WTC11 (cell line): Measurements from ENCODE around the gene TMEM178A. TPM values are rescaled to one million over a fixed set of nuclear protein-coding genes. Genes with fewer than 3 reads are reported as not detected.

Experiments used
- ATAC-seq: fragments of 200-7000 bp; cut with Tn5 transposase; 2 replicates; pipeline ENCODE4 v1.10.0; 2021; ENCODE audit warnings: mild to moderate bottlenecking, moderate library complexity
- CTCF ChIA-PET: fragments of 300-600 bp; sonication (Branson Sonifier 250); formaldehyde crosslinking; loops from one replicate; lab custom pipeline; 2021; ENCODE audit warnings: antibody characterized with exemption; lab: Charles Lee
- POLR2A ChIA-PET: fragments of 350-600 bp; sonication (Branson Sonifier 250); formaldehyde crosslinking; loops from one replicate; lab custom pipeline; 2021; ENCODE audit warnings: antibody characterized with exemption; lab: Charles Lee
- DNase-seq: peaks from one replicate; pipeline ENCODE4 v3.0.0; 2021; ENCODE audit warnings: low spot score
- H3K27ac Mint-ChIP-seq: 2 replicates; pipeline ENCODE4 v1.8.0; 2021; ENCODE audit warnings: mixed read lengths
- H3K27me3 Mint-ChIP-seq: 2 replicates; pipeline ENCODE4 v1.8.0; 2021; ENCODE audit warnings: low read depth, mild to moderate bottlenecking, moderate library complexity, mixed read lengths
- H3K36me3 Mint-ChIP-seq: 2 replicates; pipeline ENCODE4 v1.8.0; 2021; ENCODE audit warnings: mixed read lengths
- H3K4me1 Mint-ChIP-seq: 2 replicates; pipeline ENCODE4 v1.8.0; 2022; ENCODE audit warnings: mixed read lengths
- H3K4me3 Mint-ChIP-seq: 2 replicates; pipeline ENCODE4 v1.8.0; 2021; ENCODE audit warnings: mild to moderate bottlenecking, moderate library complexity, mixed read lengths
- H3K9me3 Mint-ChIP-seq: 2 replicates; pipeline ENCODE4 v1.8.0; 2021; ENCODE audit warnings: mixed read lengths
- CBFB ChIP-seq: sonication (generic); formaldehyde crosslinking; IDR thresholded peaks from 2 replicates; pipeline ENCODE4 v1.8.1; 2022; ENCODE audit warnings: mild to moderate bottlenecking, low read depth, missing genetic modification reagents
- CREM ChIP-seq: sonication (generic); formaldehyde crosslinking; IDR thresholded peaks from 2 replicates; pipeline ENCODE4 v1.8.1; 2022; ENCODE audit warnings: mild to moderate bottlenecking, missing genetic modification reagents, moderate library complexity
- ETV6 ChIP-seq: sonication (generic); formaldehyde crosslinking; IDR thresholded peaks from 2 replicates; pipeline ENCODE4 v1.8.1; 2022; ENCODE audit warnings: mild to moderate bottlenecking, missing genetic modification reagents
- FOXP1 ChIP-seq: sonication (generic); formaldehyde crosslinking; IDR thresholded peaks from 2 replicates; pipeline ENCODE4 v1.8.0; 2022; ENCODE audit warnings: missing genetic modification reagents, mild to moderate bottlenecking, moderate library complexity, borderline replicate concordance
- GRHL2 ChIP-seq: fragments of 250-450 bp; sonication (Bioruptor Pico); IDR thresholded peaks from 2 replicates; pipeline ENCODE4 v1.8.0; 2022; ENCODE audit warnings: mild to moderate bottlenecking, moderate library complexity; ENCODE audit not compliant: insufficient replicate concordance, severe bottlenecking
- KAT7 ChIP-seq: sonication (generic); formaldehyde crosslinking; IDR thresholded peaks from 2 replicates; pipeline ENCODE4 v1.8.1; 2023; ENCODE audit warnings: missing genetic modification reagents, mild to moderate bottlenecking, borderline replicate concordance
- MYBL2 ChIP-seq: sonication (generic); formaldehyde crosslinking; IDR thresholded peaks from 2 replicates; pipeline ENCODE4 v1.8.1; 2023; ENCODE audit warnings: mild to moderate bottlenecking, moderate library complexity, missing genetic modification reagents
- NFE2L1 ChIP-seq: sonication (generic); formaldehyde crosslinking; IDR thresholded peaks from 2 replicates; pipeline ENCODE4 v1.8.1; 2023; ENCODE audit warnings: missing genetic modification reagents
- NR1H2 ChIP-seq: sonication (generic); formaldehyde crosslinking; IDR thresholded peaks from 2 replicates; pipeline ENCODE4 v1.9.0; 2021; ENCODE audit warnings: mild to moderate bottlenecking, moderate library complexity, missing genetic modification reagents
- NR3C1 ChIP-seq: sonication (generic); formaldehyde crosslinking; conservative IDR thresholded peaks from 2 replicates; pipeline ENCODE4 v1.8.1; 2023; ENCODE audit warnings: low read depth, mild to moderate bottlenecking, missing genetic modification reagents
- SMAD3 ChIP-seq: sonication (generic); formaldehyde crosslinking; IDR thresholded peaks from 2 replicates; pipeline ENCODE4 v1.8.0; 2022; ENCODE audit warnings: missing genetic modification reagents, mild to moderate bottlenecking, borderline replicate concordance
- TEAD4 ChIP-seq: sonication (generic); formaldehyde crosslinking; IDR thresholded peaks from 2 replicates; pipeline ENCODE4 v1.8.0; 2022; ENCODE audit warnings: mild to moderate bottlenecking, missing genetic modification reagents
- total RNA-seq: library from RNA; stranded (reverse); gene quantifications from 3 replicates; pipeline ENCODE4 v1.2.3, GENCODE V29; 2021
- TF ChIP-seq, protein P1 (sequence below): fragments of 200-600 bp; IDR thresholded peaks from 2 replicates; pipeline ENCODE4 v1.8.0; 2022; ENCODE audit warnings: antibody characterized with exemption
- TF ChIP-seq, protein P2 (sequence below): sonication (generic); formaldehyde crosslinking; IDR thresholded peaks from 2 replicates; pipeline ENCODE4 v1.8.0; 2022; ENCODE audit warnings: mild to moderate bottlenecking, missing genetic modification reagents
- TF ChIP-seq, protein P3 (sequence below): sonication (generic); formaldehyde crosslinking; IDR thresholded peaks from 2 replicates; pipeline ENCODE4 v1.8.0; 2022; ENCODE audit warnings: mild to moderate bottlenecking, missing genetic modification reagents
- TF ChIP-seq, protein P4 (sequence below): sonication (generic); formaldehyde crosslinking; IDR thresholded peaks from 2 replicates; pipeline ENCODE4 v1.8.1; 2022; ENCODE audit warnings: mild to moderate bottlenecking, moderate library complexity, missing genetic modification reagents
- TF ChIP-seq, protein P5 (sequence below): fragments of 250-450 bp; sonication (Bioruptor Pico); IDR thresholded peaks from 2 replicates; pipeline ENCODE4 v1.8.0; 2021; ENCODE audit warnings: mild to moderate bottlenecking
- TF ChIP-seq, protein P6 (sequence below): sonication (generic); formaldehyde crosslinking; IDR thresholded peaks from 2 replicates; pipeline ENCODE4 v1.8.1; 2022; ENCODE audit warnings: low read depth, missing genetic modification reagents, borderline replicate concordance
- TF ChIP-seq, protein P7 (sequence below): sonication (generic); formaldehyde crosslinking; IDR thresholded peaks from 2 replicates; pipeline ENCODE4 v1.8.1; 2023; ENCODE audit warnings: mild to moderate bottlenecking, missing genetic modification reagents

TMEM178A gene
- total RNA-seq, 1 experiment from 2014 or later: 14.5 TPM

DNA sequence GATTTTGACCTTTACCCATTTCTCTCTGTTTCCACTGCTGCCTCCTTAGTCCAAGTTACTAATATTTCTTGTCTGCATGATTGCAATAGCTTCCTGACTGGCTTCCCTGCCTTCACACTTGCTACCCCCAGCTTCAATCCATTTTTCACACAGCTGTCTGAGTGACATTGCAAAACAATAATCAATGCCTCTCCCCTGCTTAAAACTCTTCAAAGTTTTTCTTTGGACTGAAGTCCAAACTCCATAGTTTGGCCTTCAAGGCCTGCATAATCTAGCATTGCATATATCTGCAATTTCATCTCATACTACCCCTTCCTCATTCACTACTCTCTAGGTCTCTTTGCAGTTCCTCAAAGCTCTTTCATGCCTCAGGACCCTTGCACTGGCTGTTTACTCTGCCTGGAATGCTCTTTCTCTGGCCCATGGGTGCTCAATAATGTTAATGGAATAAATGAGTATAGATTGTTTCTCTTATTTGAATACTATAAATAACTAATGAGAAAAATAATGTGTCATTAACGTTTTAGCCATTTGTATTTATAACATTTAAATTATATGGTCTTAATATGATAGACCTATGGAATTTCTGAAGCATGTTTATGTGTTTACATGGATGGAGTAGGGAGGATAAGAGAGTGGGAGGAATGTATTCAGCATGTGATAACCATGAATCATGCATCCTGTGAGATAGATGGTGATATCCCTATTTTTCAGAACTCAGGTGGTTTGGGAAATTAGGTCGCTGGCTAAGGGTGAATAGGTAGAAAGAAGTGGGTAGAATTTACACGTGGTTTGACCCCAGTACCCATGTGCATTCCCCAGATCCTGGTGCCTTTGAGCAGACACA is 5.7 kb upstream of the TMEM178A start:
- Mint-ChIP-seq H3K4me1 (peaks cover 29% of the 10 kb centered on the region), H3K9me3 (peaks cover 4% of the 10 kb centered on the region), H3K36me3 (no peaks in the 10 kb centered on the region; the same call in 1 of the 2 replicates), H3K27me3 (peaks cover 14% of the 10 kb centered on the region), H3K4me3 (no peak overlapping the region), H3K27ac (no peak overlapping the region)
- no peak for DNase-seq
- POLR2A ChIA-PET: no interaction called here
- CTCF ChIA-PET: no interaction called here
- no peak for ATAC-seq
- TF ChIP-seq KAT7 (no peak), NFE2L1 (CRISPR knock-in tag) (no peak), NR3C1 (CRISPR knock-in tag) (no peak), CBFB (CRISPR knock-in tag) (no peak), MYBL2 (CRISPR knock-in tag) (no peak), GRHL2 (CRISPR knock-in tag) (no peak), NR1H2 (CRISPR knock-in tag) (no peak), FOXP1 (CRISPR knock-in tag) (no peak), ETV6 (no peak), SMAD3 (CRISPR knock-in tag) (no peak), TEAD4 (CRISPR knock-in tag) (no peak), CREM (CRISPR knock-in tag) (no peak)
- TF ChIP-seq, protein P1, sequence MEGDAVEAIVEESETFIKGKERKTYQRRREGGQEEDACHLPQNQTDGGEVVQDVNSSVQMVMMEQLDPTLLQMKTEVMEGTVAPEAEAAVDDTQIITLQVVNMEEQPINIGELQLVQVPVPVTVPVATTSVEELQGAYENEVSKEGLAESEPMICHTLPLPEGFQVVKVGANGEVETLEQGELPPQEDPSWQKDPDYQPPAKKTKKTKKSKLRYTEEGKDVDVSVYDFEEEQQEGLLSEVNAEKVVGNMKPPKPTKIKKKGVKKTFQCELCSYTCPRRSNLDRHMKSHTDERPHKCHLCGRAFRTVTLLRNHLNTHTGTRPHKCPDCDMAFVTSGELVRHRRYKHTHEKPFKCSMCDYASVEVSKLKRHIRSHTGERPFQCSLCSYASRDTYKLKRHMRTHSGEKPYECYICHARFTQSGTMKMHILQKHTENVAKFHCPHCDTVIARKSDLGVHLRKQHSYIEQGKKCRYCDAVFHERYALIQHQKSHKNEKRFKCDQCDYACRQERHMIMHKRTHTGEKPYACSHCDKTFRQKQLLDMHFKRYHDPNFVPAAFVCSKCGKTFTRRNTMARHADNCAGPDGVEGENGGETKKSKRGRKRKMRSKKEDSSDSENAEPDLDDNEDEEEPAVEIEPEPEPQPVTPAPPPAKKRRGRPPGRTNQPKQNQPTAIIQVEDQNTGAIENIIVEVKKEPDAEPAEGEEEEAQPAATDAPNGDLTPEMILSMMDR: no peak
- TF ChIP-seq, protein P2, sequence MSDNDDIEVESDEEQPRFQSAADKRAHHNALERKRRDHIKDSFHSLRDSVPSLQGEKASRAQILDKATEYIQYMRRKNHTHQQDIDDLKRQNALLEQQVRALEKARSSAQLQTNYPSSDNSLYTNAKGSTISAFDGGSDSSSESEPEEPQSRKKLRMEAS (CRISPR knock-in tag): no peak
- TF ChIP-seq, protein P3, sequence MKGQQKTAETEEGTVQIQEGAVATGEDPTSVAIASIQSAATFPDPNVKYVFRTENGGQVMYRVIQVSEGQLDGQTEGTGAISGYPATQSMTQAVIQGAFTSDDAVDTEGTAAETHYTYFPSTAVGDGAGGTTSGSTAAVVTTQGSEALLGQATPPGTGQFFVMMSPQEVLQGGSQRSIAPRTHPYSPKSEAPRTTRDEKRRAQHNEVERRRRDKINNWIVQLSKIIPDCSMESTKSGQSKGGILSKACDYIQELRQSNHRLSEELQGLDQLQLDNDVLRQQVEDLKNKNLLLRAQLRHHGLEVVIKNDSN (CRISPR knock-in tag): no peak
- TF ChIP-seq, protein P4, sequence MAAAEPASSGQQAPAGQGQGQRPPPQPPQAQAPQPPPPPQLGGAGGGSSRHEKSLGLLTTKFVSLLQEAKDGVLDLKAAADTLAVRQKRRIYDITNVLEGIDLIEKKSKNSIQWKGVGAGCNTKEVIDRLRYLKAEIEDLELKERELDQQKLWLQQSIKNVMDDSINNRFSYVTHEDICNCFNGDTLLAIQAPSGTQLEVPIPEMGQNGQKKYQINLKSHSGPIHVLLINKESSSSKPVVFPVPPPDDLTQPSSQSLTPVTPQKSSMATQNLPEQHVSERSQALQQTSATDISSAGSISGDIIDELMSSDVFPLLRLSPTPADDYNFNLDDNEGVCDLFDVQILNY (CRISPR knock-in tag): no peak
- TF ChIP-seq, protein P5, sequence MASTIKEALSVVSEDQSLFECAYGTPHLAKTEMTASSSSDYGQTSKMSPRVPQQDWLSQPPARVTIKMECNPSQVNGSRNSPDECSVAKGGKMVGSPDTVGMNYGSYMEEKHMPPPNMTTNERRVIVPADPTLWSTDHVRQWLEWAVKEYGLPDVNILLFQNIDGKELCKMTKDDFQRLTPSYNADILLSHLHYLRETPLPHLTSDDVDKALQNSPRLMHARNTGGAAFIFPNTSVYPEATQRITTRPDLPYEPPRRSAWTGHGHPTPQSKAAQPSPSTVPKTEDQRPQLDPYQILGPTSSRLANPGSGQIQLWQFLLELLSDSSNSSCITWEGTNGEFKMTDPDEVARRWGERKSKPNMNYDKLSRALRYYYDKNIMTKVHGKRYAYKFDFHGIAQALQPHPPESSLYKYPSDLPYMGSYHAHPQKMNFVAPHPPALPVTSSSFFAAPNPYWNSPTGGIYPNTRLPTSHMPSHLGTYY (CRISPR knock-in tag): no peak
- TF ChIP-seq, protein P6, sequence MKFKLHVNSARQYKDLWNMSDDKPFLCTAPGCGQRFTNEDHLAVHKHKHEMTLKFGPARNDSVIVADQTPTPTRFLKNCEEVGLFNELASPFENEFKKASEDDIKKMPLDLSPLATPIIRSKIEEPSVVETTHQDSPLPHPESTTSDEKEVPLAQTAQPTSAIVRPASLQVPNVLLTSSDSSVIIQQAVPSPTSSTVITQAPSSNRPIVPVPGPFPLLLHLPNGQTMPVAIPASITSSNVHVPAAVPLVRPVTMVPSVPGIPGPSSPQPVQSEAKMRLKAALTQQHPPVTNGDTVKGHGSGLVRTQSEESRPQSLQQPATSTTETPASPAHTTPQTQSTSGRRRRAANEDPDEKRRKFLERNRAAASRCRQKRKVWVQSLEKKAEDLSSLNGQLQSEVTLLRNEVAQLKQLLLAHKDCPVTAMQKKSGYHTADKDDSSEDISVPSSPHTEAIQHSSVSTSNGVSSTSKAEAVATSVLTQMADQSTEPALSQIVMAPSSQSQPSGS (CRISPR knock-in tag): no peak
- TF ChIP-seq, protein P7, sequence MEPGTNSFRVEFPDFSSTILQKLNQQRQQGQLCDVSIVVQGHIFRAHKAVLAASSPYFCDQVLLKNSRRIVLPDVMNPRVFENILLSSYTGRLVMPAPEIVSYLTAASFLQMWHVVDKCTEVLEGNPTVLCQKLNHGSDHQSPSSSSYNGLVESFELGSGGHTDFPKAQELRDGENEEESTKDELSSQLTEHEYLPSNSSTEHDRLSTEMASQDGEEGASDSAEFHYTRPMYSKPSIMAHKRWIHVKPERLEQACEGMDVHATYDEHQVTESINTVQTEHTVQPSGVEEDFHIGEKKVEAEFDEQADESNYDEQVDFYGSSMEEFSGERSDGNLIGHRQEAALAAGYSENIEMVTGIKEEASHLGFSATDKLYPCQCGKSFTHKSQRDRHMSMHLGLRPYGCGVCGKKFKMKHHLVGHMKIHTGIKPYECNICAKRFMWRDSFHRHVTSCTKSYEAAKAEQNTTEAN (CRISPR knock-in tag): no peak
